Type B pancreatic cell (in vitro differentiated cells): Measurements from ENCODE around the gene CNTNAP2. TPM values are rescaled to one million over a fixed set of nuclear protein-coding genes. Genes with fewer than 3 reads are reported as not detected.

Experiments
- DNase-seq: peaks from one replicate; pipeline ENCODE4 v3.0.0; 2021; ENCODE audit warnings: mixed read lengths; ENCODE audit not compliant: unreplicated experiment; ENCODE audit errors: extremely low spot score
- H3K27ac Mint-ChIP-seq: 2 replicates; pipeline ENCODE4 v1.8.0; 2021; ENCODE audit warnings: mild to moderate bottlenecking, mixed read lengths
- H3K27me3 Mint-ChIP-seq: 2 replicates; pipeline ENCODE4 v1.8.0; 2021; ENCODE audit warnings: mixed read lengths
- H3K36me3 Mint-ChIP-seq: 2 replicates; pipeline ENCODE4 v1.8.0; 2021; ENCODE audit warnings: mixed read lengths
- H3K4me1 Mint-ChIP-seq: one replicate; pipeline ENCODE4 v1.8.0; 2021; ENCODE audit warnings: mixed read lengths; ENCODE audit not compliant: unreplicated experiment
- H3K4me3 Mint-ChIP-seq: 2 replicates; pipeline ENCODE4 v1.8.0; 2021; ENCODE audit warnings: mild to moderate bottlenecking, mixed read lengths
- H3K9me3 Mint-ChIP-seq: 2 replicates; pipeline ENCODE4 v1.8.0; 2021; ENCODE audit warnings: mixed read lengths
- CTCF ChIP-seq: fragments of 200-600 bp; sonication (generic); conservative IDR thresholded peaks from 2 replicates; pipeline ENCODE4 v1.5.0; 2021; ENCODE audit warnings: antibody characterized with exemption, mild to moderate bottlenecking
- total RNA-seq: library from RNA; stranded (reverse); gene quantifications from 2 replicates; pipeline ENCODE4 v1.2.1, GENCODE V29; 2021; ENCODE audit warnings: low replicate concordance

Gene CNTNAP2
- total RNA-seq, 1 donor from 2014 or later = 26.8 TPM

GRCh38 chr7:147569116-147569913 is 1452.7 kb downstream of the CNTNAP2 start:
- no peaks in the 10 kb centered on the region for H3K36me3 Mint-ChIP-seq
- H3K27ac Mint-ChIP-seq = no peak overlapping the region
- TF ChIP-seq CTCF = no peak
- H3K4me3 Mint-ChIP-seq = no peak overlapping the region
- H3K27me3 Mint-ChIP-seq = no peaks in the 10 kb centered on the region
- H3K4me1 Mint-ChIP-seq = no peaks in the 10 kb centered on the region
- no peak for DNase-seq
- no peaks in the 10 kb centered on the region for H3K9me3 Mint-ChIP-seq

- no peak for TF ChIP-seq CTCF
- Mint-ChIP-seq H3K4me3 (no peak overlapping the region), H3K36me3 (no peaks in the 10 kb centered on the region), H3K4me1 (no peaks in the 10 kb centered on the region), H3K27me3 (no peaks in the 10 kb centered on the region), H3K27ac (no peak overlapping the region), H3K9me3 (no peaks in the 10 kb centered on the region)
- no peak for DNase-seq
These were observed 1453.8 kb downstream of the CNTNAP2 start for GRCh38 chr7:147570390-147570789.

- no peak for DNase-seq
- Mint-ChIP-seq H3K36me3 (no peaks in the 10 kb centered on the region), H3K4me3 (no peak overlapping the region), H3K4me1 (no peaks in the 10 kb centered on the region), H3K27ac (no peak overlapping the region), H3K9me3 (no peaks in the 10 kb centered on the region), H3K27me3 (no peaks in the 10 kb centered on the region)
- no peak for TF ChIP-seq CTCF
These were observed 1455.0 kb downstream of the CNTNAP2 start for GRCh38 chr7:147571436-147572185.

DNA sequence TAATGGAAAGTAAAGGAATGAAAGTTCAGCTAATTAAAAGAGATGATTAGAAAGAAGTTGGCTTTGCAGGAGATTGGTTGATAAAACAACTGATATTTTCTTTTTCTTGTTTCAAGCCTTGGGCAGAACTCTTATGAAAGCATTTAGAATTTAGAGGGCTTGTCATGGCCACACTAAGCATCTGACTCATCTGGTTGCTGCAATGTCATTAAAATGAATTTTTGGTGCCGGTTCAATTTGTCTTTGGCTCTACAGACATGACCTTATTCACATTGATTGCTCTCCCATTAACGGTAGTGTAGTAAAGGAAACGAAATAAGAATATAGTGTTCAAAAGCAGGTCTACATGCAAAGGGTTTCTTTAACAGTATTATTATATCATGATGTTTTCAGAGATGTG is 1461.6 kb downstream of the CNTNAP2 start:
- no peak for TF ChIP-seq CTCF
- no peak for DNase-seq
- Mint-ChIP-seq H3K9me3 (no peaks in the 10 kb centered on the region), H3K4me1 (no peaks in the 10 kb centered on the region), H3K4me3 (no peak overlapping the region), H3K27ac (no peak overlapping the region), H3K36me3 (no peaks in the 10 kb centered on the region), H3K27me3 (no peaks in the 10 kb centered on the region)

- no peaks in the 10 kb centered on the region for H3K9me3 Mint-ChIP-seq
- no peaks in the 10 kb centered on the region for H3K4me1 Mint-ChIP-seq
- H3K27me3 Mint-ChIP-seq = no peaks in the 10 kb centered on the region
- no peak overlapping the region for H3K4me3 Mint-ChIP-seq
- H3K36me3 Mint-ChIP-seq = no peaks in the 10 kb centered on the region
- TF ChIP-seq CTCF = no peak
- DNase-seq = no peak
- H3K27ac Mint-ChIP-seq = no peak overlapping the region
These were observed 1462.5 kb downstream of the CNTNAP2 start for GRCh38 chr7:147579148-147579547.
